Heart left ventricle (tissue), 16 donors: ENCODE data around the gene PRKCG. TPM values are rescaled to one million over a fixed set of nuclear protein-coding genes. Genes with fewer than 3 reads are reported as not detected.

Experiments used
- ATAC-seq, 4 donors: fragments of 200-7000 bp; cut with Tn5 transposase; one replicate each; pipeline ENCODE4 v1.9.1; 2020 to 2022; ENCODE audit warnings: moderate library complexity in 4 of 4, mild to moderate bottlenecking in 3 of 4, moderate number of reproducible peaks in 1 of 4
- DNase-seq, 5 donors: peaks; one replicate each; pipeline ENCODE4 v3.0.0-alpha.2; 2020
- H3K27ac ChIP-seq, 12 donors: fragments of 200-600 bp; sonication (generic) in 4 of 12; one replicate each; pipeline versions ENCODE4 v1.5.0 to v1.8.0; 2016 to 2022; ENCODE audit warnings: mild to moderate bottlenecking in 2 of 12
- H3K27me3 ChIP-seq, 9 donors: fragments of 200-600 bp; sonication (generic) in 2 of 9; one replicate each; pipeline versions ENCODE4 v1.5.1 to v1.8.0; 2016 to 2022; ENCODE audit warnings: mild to moderate bottlenecking in 3 of 9
- H3K36me3 ChIP-seq, 9 donors: fragments of 200-600 bp; sonication (generic) in 2 of 9; one replicate each; pipeline versions ENCODE4 v1.5.0 to v1.8.0; 2018 to 2022; ENCODE audit warnings: mild to moderate bottlenecking in 2 of 9
- H3K4me1 ChIP-seq, 12 donors: fragments of 200-600 bp; sonication (generic) in 4 of 12; one replicate each; pipeline versions ENCODE4 v1.5.0 to v1.8.0; 2016 to 2022; ENCODE audit warnings: mild to moderate bottlenecking in 3 of 12
- H3K4me3 ChIP-seq, 12 donors: fragments of 200-600 bp; sonication (generic) in 4 of 12; one replicate each; pipeline versions ENCODE4 v1.5.0 to v1.8.0; 2017 to 2022; ENCODE audit warnings: mild to moderate bottlenecking in 9 of 12, moderate library complexity in 4 of 12
- H3K9me3 ChIP-seq, 12 donors: fragments of 200-600 bp; sonication (generic) in 4 of 12; one replicate each; pipeline versions ENCODE4 v1.5.0 to v1.8.0; 2016 to 2022; ENCODE audit warnings: mild to moderate bottlenecking in 1 of 12
- POLR2A ChIP-seq, 2 donors: fragments of 450-650 bp; IDR thresholded peaks; one replicate each; pipeline ENCODE4 v1.6.1; 2017; ENCODE audit warnings: antibody characterized with exemption in 2 of 2, mild to moderate bottlenecking in 2 of 2, moderate library complexity in 2 of 2
- WGBS, 4 donors: extraction: QIAGEN DNeasy Blood & Tissue Kit in 2 of 4; methylation state at CpG; one replicate each; pipeline versions ENCODE4 v1.1.5 to v1.1.7; 2013 to 2018; 5-methylcytosine and 5-hydroxymethylcytosine counted together
- intact Hi-C, 10 donors: fragments of 100-400 bp; cut with DNase I; formaldehyde crosslinking; loops; one replicate each; pipeline versions ENCODE4 v1.11.1 to v1.14.2; 2022
- polyA plus RNA-seq, 2 donors: library from polyadenylated mRNA; stranded (reverse); fragments of 200-250 nt; gene quantifications; one replicate each; pipeline ENCODE4 v1.2.3, GENCODE V29; 2013
- total RNA-seq, 9 donors: library from RNA; depleted of rRNA in 2 of 9; stranded (reverse); fragments of >200 nt in 2 of 9; fragmentation: NEBNext Ultra II Directional in 3 of 9; extraction: Animal tissue kit (Norgen Biotek cat#: 25700) in 3 of 9; gene quantifications; one replicate each; pipeline versions ENCODE4 v1.1.0 to v1.2.4, GENCODE V29; 2016 to 2023
- TF ChIP-seq, protein P1 (sequence below), 12 donors: fragments of 200-600 bp; sonication (generic) in 4 of 12; IDR thresholded peaks; one replicate each; pipeline versions ENCODE4 v1.5.0 to v1.8.0; 2018 to 2022; ENCODE audit warnings: antibody characterized with exemption in 12 of 12, mild to moderate bottlenecking in 5 of 12
- donor health status: ischemic (EF 13 %, LVEDD 7.1; RV severe dilation, severe dysfunction).
- donor health status: healthy with polysubstance abuse.
- donor health status: DM: no; HTN: yes; CAD: no.
- donor health status: DM: no; HTN: no; CAD: no.
- donor health status: ischemic (EF 25% LVEDD 6.9; RV normal size, moderate dysfunction).
- donor health status: ischemic (EF 25% LVEDD 5.7; RV mildly dilated, moderate dysfunction).
- donor health status: healthy.
- donor health status: DM: yes; HTN: yes; CAD: no.
- donor health status: ischemic (EF 35%, LVEDD 5.7; RV mildly dilated, moderate dysfunction).
- donor health status: nonischemic (EF 11% LVEDD 7.7; RV severe dilation, severe dysfunction).
- donor health status: DM: yes; HTN: yes; CAD: no.
- donor health status: PGD.
- donor health status: ischemic (EF 29% LVEDD 5.4; RV normal size, mild dysfunction).
- donor health status: nonischemic (EF 23%, LVEDD 6.1; RV moderate dilation, normal function).

Gene PRKCG
- total and polyA plus RNA-seq, 11 donors, result 0.09 TPM; not detected in 10

DNA sequence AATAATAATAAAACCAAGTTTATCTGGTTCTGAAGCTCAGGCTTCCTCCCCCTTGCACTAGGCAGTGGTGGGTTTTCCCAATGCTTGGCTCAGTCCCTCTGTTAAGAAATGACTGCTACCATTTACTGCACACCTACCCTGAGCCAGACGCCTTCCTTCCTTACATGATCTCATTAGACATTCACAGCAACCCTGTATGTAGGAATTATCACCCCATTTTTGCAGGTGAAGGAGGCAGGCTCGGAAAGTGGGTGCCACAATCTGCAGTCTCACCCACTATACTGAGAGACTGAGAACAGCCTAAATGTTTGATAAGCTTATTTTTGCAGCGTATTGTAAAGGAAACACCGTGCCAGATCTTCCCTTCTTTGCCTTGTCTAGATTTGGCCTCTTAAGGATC is 62.4 kb downstream of the PRKCG start:
- ATAC-seq (no peak), DNase-seq (no peak)
- peaks cover 13 to 85% (median 44%) of the 10 kb centered on the region in 9 donors for H3K27me3 ChIP-seq
- no peaks in the 10 kb centered on the region for H3K36me3 ChIP-seq
- TF ChIP-seq, protein P1, sequence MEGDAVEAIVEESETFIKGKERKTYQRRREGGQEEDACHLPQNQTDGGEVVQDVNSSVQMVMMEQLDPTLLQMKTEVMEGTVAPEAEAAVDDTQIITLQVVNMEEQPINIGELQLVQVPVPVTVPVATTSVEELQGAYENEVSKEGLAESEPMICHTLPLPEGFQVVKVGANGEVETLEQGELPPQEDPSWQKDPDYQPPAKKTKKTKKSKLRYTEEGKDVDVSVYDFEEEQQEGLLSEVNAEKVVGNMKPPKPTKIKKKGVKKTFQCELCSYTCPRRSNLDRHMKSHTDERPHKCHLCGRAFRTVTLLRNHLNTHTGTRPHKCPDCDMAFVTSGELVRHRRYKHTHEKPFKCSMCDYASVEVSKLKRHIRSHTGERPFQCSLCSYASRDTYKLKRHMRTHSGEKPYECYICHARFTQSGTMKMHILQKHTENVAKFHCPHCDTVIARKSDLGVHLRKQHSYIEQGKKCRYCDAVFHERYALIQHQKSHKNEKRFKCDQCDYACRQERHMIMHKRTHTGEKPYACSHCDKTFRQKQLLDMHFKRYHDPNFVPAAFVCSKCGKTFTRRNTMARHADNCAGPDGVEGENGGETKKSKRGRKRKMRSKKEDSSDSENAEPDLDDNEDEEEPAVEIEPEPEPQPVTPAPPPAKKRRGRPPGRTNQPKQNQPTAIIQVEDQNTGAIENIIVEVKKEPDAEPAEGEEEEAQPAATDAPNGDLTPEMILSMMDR (IDR thresholded peaks at IDR 0.05), result no peak
- no peak for TF ChIP-seq POLR2A (IDR thresholded peaks at IDR 0.05)
- WGBS, 4 donors, result 70 to 79% (median 76%) methylated on average over 4 of the region's 4 CpGs
- intact Hi-C loops, result no loop called here
- no peak overlapping the region for H3K27ac ChIP-seq
- peaks cover 0 to 1% (median 0%) of the 10 kb centered on the region in 12 donors for H3K9me3 ChIP-seq
- no peaks in the 10 kb centered on the region for H3K4me1 ChIP-seq
- no peak overlapping the region for H3K4me3 ChIP-seq

DNA sequence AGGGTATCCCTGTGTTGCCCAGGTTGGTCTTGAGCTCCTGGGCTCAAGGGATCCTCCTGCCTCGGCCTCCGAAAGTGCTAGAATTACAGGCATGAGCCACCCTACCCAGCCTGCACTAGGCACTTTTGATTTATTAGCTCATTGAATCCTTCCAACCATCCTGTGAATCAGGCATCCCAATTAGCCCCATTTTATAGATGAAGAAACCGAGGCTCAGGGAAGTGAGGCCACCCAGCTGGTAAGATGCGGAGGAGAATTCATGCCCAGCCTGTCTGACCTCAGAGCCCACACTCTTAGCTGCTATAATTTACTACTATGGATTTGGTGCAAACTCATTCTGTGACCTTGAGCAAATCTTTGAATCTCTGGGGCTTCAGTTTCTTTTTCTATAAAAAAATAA is 62.9 kb downstream of the PRKCG start:
- H3K9me3 ChIP-seq, result no peaks in the 10 kb centered on the region
- H3K4me3 ChIP-seq, result no peak overlapping the region
- peaks cover 13 to 85% (median 44%) of the 10 kb centered on the region in 9 donors for H3K27me3 ChIP-seq
- TF ChIP-seq, protein P1 (IDR thresholded peaks at IDR 0.05), result no peak
- TF ChIP-seq POLR2A (IDR thresholded peaks at IDR 0.05), result no peak
- no peak for ATAC-seq
- intact Hi-C loops, result no loop called here
- DNase-seq, result no peak
- no peaks in the 10 kb centered on the region for H3K4me1 ChIP-seq
- 84 to 88% (median 88%) methylated on average over 4 of the region's 4 CpGs for WGBS, 4 donors
- H3K27ac ChIP-seq, result no peak overlapping the region
- H3K36me3 ChIP-seq, result no peaks in the 10 kb centered on the region

- DNase-seq, result no peak
- whole genome bisulfite sequencing, 4 donors, result 40 to 54% (median 44%) methylated on average over 9 of the region's 9 CpGs
- no peaks in the 10 kb centered on the region for H3K36me3 ChIP-seq
- ATAC-seq, result no peak
- TF ChIP-seq POLR2A (IDR thresholded peaks at IDR 0.05), result no peak
- TF ChIP-seq, protein P1 (IDR thresholded peaks at IDR 0.05), result no peak
- intact Hi-C loops, result no loop called here
- H3K4me3 ChIP-seq, result no peak overlapping the region
- H3K27ac ChIP-seq, result no peak overlapping the region
- H3K4me1 ChIP-seq, result no peaks in the 10 kb centered on the region
- H3K27me3 ChIP-seq, result peaks cover 13 to 84% (median 44%) of the 10 kb centered on the region in 9 donors
- no peaks in the 10 kb centered on the region for H3K9me3 ChIP-seq
Observed at GRCh38 chr19:53945441-53945840, 63.4 kb downstream of the PRKCG start.

GRCh38 chr19:53945998-53946397 is 64.0 kb downstream of the PRKCG start:
- TF ChIP-seq, protein P1 (IDR thresholded peaks at IDR 0.05), result no peak
- TF ChIP-seq POLR2A (IDR thresholded peaks at IDR 0.05), result no peak
- intact Hi-C loops, result no loop called here
- Histone ChIP-seq H3K4me1 (no peaks in the 10 kb centered on the region), H3K4me3 (no peak overlapping the region), H3K27ac (no peak overlapping the region), H3K27me3 (peaks cover 13 to 86% (median 42%) of the 10 kb centered on the region in 9 donors), H3K9me3 (no peaks in the 10 kb centered on the region), H3K36me3 (no peaks in the 10 kb centered on the region)
- 96 to 100% (median 97%) methylated on average over 2 of the region's 2 CpGs for WGBS, 4 donors
- ATAC-seq (no peak), DNase-seq (no peak)
